NCI-H1436 treated with DMSO at 0.1 percent for 48 hours (cell line): ENCODE results near the gene SLCO3A1.

Experiments used
- DNase-seq: peaks from one replicate; lab custom pipeline; 2025; lab: John Stamatoyannopoulos, UW

SLCO3A1 gene

GRCh38 chr15:91966194-91966552, 112.7 kb downstream of the SLCO3A1 start:
- DNase-seq, result no peak

- DNase-seq, result no peak
Observed at GRCh38 chr15:91967935-91968606, 114.6 kb downstream of the SLCO3A1 start.

- DNase-seq, result no peak
Observed at GRCh38 chr15:91968610-91969009, 115.1 kb downstream of the SLCO3A1 start.

GRCh38 chr15:91970142-91970541, 116.6 kb downstream of the SLCO3A1 start:
- DNase-seq, result no peak

GRCh38 chr15:91973481-91973880, 120.0 kb downstream of the SLCO3A1 start:
- no peak for DNase-seq

- no peak for DNase-seq
Observed at GRCh38 chr15:91974321-91974720, 120.8 kb downstream of the SLCO3A1 start.

- DNase-seq, result no peak
Observed at GRCh38 chr15:91975241-91975978, 121.9 kb downstream of the SLCO3A1 start.

- DNase-seq, result no peak
Observed at GRCh38 chr15:91976966-91977365, 123.5 kb downstream of the SLCO3A1 start.

- DNase-seq, result no peak
Observed at GRCh38 chr15:91980502-91981267, 127.2 kb downstream of the SLCO3A1 start.

- no peak for DNase-seq
Observed at GRCh38 chr15:91981821-91982800, 128.6 kb downstream of the SLCO3A1 start.

- no peak for DNase-seq
Observed at GRCh38 chr15:91983729-91984340, 130.3 kb downstream of the SLCO3A1 start.

- no peak for DNase-seq
Observed at GRCh38 chr15:91985297-91985696, 131.8 kb downstream of the SLCO3A1 start.

- DNase-seq, result no peak
Observed at GRCh38 chr15:91988071-91988470, 134.6 kb downstream of the SLCO3A1 start.

GRCh38 chr15:91988655-91989054, 135.1 kb downstream of the SLCO3A1 start:
- DNase-seq, result no peak

- no peak for DNase-seq
Observed at GRCh38 chr15:91989821-91990220, 136.3 kb downstream of the SLCO3A1 start.

GRCh38 chr15:91992945-91993344, 139.4 kb downstream of the SLCO3A1 start:
- no peak for DNase-seq

- no peak for DNase-seq
Observed at GRCh38 chr15:91995146-91995545, 141.6 kb downstream of the SLCO3A1 start.

GRCh38 chr15:91997163-91997562, 143.7 kb downstream of the SLCO3A1 start:
- no peak for DNase-seq

GRCh38 chr15:92000709-92001108, 147.2 kb downstream of the SLCO3A1 start:
- DNase-seq, result no peak

GRCh38 chr15:92001307-92001706, 147.8 kb downstream of the SLCO3A1 start:
- DNase-seq, result no peak

GRCh38 chr15:92002666-92003065, 149.2 kb downstream of the SLCO3A1 start:
- DNase-seq, result no peak
